SKM-1 treated with dmso at 0.1 percent for 144 hours (cell line): ENCODE results near the gene KRT6A.

Experiments used
- DNase-seq: peaks from one replicate; lab custom pipeline; 2025; ENCODE audit not compliant: unreplicated experiment; lab: John Stamatoyannopoulos, UW

KRT6A gene

DNA sequence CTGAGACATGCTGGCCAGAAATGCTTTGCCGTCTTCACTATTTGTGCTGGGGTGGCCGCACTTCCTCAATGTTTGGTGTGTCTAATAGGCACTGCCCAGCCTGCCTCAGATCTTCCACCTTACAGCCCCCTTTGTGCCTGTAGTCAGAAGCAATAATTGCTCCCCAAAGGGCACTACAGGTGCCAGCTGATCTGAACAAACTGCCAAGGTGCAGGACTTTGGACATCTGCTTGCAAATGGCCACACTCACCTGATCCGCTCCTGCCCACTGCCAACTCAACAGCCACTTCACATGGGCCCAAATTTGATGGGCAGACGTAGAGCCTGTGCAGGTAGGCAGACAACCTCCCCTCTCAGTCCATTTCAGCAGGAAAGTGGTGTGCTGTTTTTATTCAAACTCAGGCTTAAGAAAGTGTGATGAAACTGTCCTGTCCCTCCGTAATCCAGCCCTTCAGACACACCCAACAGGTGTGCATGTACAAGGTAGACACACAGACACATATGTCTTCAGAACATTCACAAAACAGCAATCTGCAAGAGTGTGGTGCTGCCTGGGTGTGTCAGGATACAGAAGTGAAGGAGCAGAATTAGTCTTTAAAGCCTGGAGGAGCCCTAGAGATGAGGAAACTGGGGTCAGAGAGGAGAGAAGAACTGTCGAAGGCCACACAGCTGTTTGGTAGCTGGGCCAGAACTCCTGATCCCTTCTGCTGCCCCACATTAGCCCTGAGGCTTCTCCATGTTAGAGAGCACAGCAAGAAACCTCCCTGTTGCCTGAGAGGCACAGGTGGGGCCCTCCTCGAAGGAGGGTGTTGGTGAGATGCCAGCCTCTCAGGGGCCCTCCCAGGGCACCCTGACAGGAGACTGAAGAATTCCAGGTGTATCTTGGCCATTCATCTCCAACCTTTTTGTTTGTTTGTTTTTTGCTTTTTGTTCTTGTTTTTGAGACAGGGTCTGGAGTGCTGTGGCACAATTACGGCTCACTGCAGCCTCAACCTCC lies 54.5 kb downstream of the KRT6A start:
- DNase-seq: no peak

DNA sequence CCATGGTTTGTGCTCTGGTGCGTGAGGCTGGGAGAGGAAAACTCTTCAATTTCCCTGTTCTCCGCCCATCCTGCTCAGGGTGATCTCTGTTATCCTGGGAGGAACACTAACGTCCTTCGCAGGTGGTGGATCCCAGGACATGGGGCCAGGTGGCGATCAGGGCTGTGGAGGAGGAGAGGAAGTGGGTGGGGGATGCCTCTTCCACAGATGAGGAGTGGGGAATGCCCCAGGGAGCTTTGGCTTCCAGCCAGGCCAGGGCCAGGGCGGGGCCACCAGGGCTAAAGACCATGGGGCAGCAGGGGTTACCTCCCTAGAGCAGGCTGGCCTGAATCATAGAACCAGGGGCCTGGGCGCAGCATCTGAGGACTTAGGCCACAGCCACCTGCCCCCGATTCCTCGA lies 55.5 kb downstream of the KRT6A start:
- no peak for DNase-seq
